Fibroblast of lung (primary cell): ENCODE data around the gene SNX32. TPM values are rescaled to one million over a fixed set of nuclear protein-coding genes. Genes with fewer than 3 reads are reported as not detected.

Experiments
- DNase-seq, 2 donors: peaks; one replicate each; pipeline versions ENCODE4 v3.0.0 to v3.0.0-alpha.2; 2010; ENCODE audit warnings: low read depth in 2 of 2
- H2AFZ ChIP-seq: 2 replicates; pipeline ENCODE4 v1.5.1; 2012; ENCODE audit warnings: low read length, control low read depth, inconsistent platforms
- H3K27ac ChIP-seq: 2 replicates; pipeline ENCODE4 v1.5.1; 2011; ENCODE audit warnings: low read length, control low read depth; ENCODE audit not compliant: insufficient read depth
- H3K27me3 ChIP-seq: 2 replicates; pipeline ENCODE4 v1.5.1; 2011; ENCODE audit warnings: mild to moderate bottlenecking, low read length; ENCODE audit not compliant: control insufficient read depth, insufficient read depth
- H3K36me3 ChIP-seq: 2 replicates; pipeline ENCODE4 v1.5.1; 2011; ENCODE audit warnings: low read length; ENCODE audit not compliant: control insufficient read depth, insufficient read depth
- H3K4me1 ChIP-seq: 2 replicates; pipeline ENCODE4 v1.5.1; 2011; ENCODE audit warnings: low read length; ENCODE audit not compliant: control insufficient read depth, insufficient read depth; ENCODE audit errors: extremely low read depth
- H3K4me2 ChIP-seq: 2 replicates; pipeline ENCODE4 v1.5.1; 2011; ENCODE audit warnings: low read length, control low read depth; ENCODE audit not compliant: insufficient read depth; ENCODE audit errors: extremely low read depth
- H3K4me3 ChIP-seq, 4 experiments: fragments of 200-600 bp in 1 of 4; sonication (generic) in 1 of 4; replicated peaks in 1 of 4; 2 replicates each; pipeline ENCODE4 v1.5.1; 2011 to 2016; ENCODE audit warnings: low read length in 4 of 4, low read depth in 3 of 4, mild to moderate bottlenecking in 3 of 4, control low read depth in 2 of 4, inconsistent platforms in 1 of 4, mixed read lengths in 1 of 4; ENCODE audit not compliant: insufficient read depth in 1 of 4; ENCODE audit errors: control extremely low read depth in 1 of 4
- H3K79me2 ChIP-seq: 2 replicates; pipeline ENCODE4 v1.5.1; 2012; ENCODE audit warnings: mild to moderate bottlenecking, low read length, inconsistent platforms; ENCODE audit not compliant: control insufficient read depth, insufficient read depth
- H3K9ac ChIP-seq: 2 replicates; pipeline ENCODE4 v1.5.1; 2011; ENCODE audit warnings: mild to moderate bottlenecking, low read length, control low read depth; ENCODE audit not compliant: insufficient read depth
- H3K9me3 ChIP-seq: 2 replicates; pipeline ENCODE4 v1.5.1; 2012; ENCODE audit warnings: low read depth, low read length; ENCODE audit not compliant: control insufficient read depth, insufficient read depth
- H4K20me1 ChIP-seq: 2 replicates; pipeline ENCODE4 v1.5.1; 2011; ENCODE audit warnings: low read length; ENCODE audit not compliant: control insufficient read depth, insufficient read depth; ENCODE audit errors: extremely low read depth
- CTCF ChIP-seq, 2 donors: IDR thresholded peaks in 1 of 2; conservative IDR thresholded peaks in 1 of 2; 1 replicate in 1 of 2; 2 replicates in 1 of 2; pipeline ENCODE4 v1.5.1; 2011 to 2012; ENCODE audit warnings: low read length in 2 of 2, control low read depth in 1 of 2, inconsistent platforms in 1 of 2, low read depth in 1 of 2, mild to moderate bottlenecking in 1 of 2
- EZH2 ChIP-seq: IDR thresholded peaks from 2 replicates; pipeline ENCODE4 v1.5.1; 2012; ENCODE audit warnings: low read length, control low read depth, mild to moderate bottlenecking; ENCODE audit errors: missing control alignments
- polyA plus RNA-seq, 2 donors: library from polyadenylated mRNA; depleted of rRNA in 1 of 2; stranded (reverse) in 1 of 2; unstranded in 1 of 2; fragments of >200 nt; gene quantifications; 2 replicates each; pipeline ENCODE4 v1.2.1, GENCODE V29; 2011 to 2012; ENCODE audit warnings: missing spikeins in 1 of 2
- total RNA-seq: library from RNA; depleted of rRNA; stranded (reverse); fragments of >200 nt; gene quantifications from 2 replicates; pipeline ENCODE4 v1.2.1, GENCODE V29; 2014

SNX32 gene
- total and polyA plus RNA-seq, 2 donors (not counting 1 experiment from before 2014, with no cell fraction given), result 0.33 to 3.1 TPM

GRCh38 chr11:65851083-65851579, 17.4 kb downstream of the SNX32 start:
- Histone ChIP-seq H3K4me3 (no peak overlapping the region), H3K27me3 (no peaks in the 10 kb centered on the region), H3K4me2 (no peak overlapping the region), H3K79me2 (peaks cover 31% of the 10 kb centered on the region), H3K4me1 (peaks cover 13% of the 10 kb centered on the region), H4K20me1 (peaks cover 4% of the 10 kb centered on the region), H3K9me3 (no peaks in the 10 kb centered on the region), H3K9ac (no peak overlapping the region), H2AFZ (no peak overlapping the region), H3K36me3 (peaks cover 45% of the 10 kb centered on the region), H3K27ac (no peak overlapping the region)
- TF ChIP-seq EZH2 (no peak), CTCF (conservative IDR thresholded peaks at IDR 0.05 in 1 of 2, IDR thresholded peaks at IDR 0.05 in 1 of 2; ENCODE audit: low read depth in 1 of 2, low read length in 2 of 2) (peak; percentile 26 to 61)
- no peak for DNase-seq

- Histone ChIP-seq H3K36me3 (peaks cover 52% of the 10 kb centered on the region), H3K9ac (no peak overlapping the region), H3K27me3 (no peaks in the 10 kb centered on the region), H3K4me1 (peaks cover 16% of the 10 kb centered on the region), H3K9me3 (no peaks in the 10 kb centered on the region), H3K79me2 (peaks cover 40% of the 10 kb centered on the region), H2AFZ (no peak overlapping the region), H4K20me1 (peaks cover 8% of the 10 kb centered on the region), H3K4me2 (no peak overlapping the region), H3K27ac (no peak overlapping the region), H3K4me3 (no peak overlapping the region)
- no peak for TF ChIP-seq EZH2
- no peak for TF ChIP-seq CTCF (conservative IDR thresholded peaks at IDR 0.05 in 1 of 2, IDR thresholded peaks at IDR 0.05 in 1 of 2; ENCODE audit: low read depth in 1 of 2, low read length in 2 of 2)
- DNase-seq, result no peak
Observed at GRCh38 chr11:65851811-65852507, 18.2 kb downstream of the SNX32 start.

- Histone ChIP-seq H3K27ac (no peak overlapping the region), H4K20me1 (peaks cover 8% of the 10 kb centered on the region), H2AFZ (no peak overlapping the region), H3K9me3 (no peaks in the 10 kb centered on the region), H3K79me2 (peaks cover 47% of the 10 kb centered on the region), H3K4me2 (no peak overlapping the region), H3K4me3 (no peak overlapping the region), H3K36me3 (peaks cover 52% of the 10 kb centered on the region), H3K9ac (no peak overlapping the region), H3K27me3 (no peaks in the 10 kb centered on the region), H3K4me1 (peaks cover 16% of the 10 kb centered on the region)
- no peak for DNase-seq
- no peak for TF ChIP-seq CTCF (conservative IDR thresholded peaks at IDR 0.05 in 1 of 2, IDR thresholded peaks at IDR 0.05 in 1 of 2; ENCODE audit: low read depth in 1 of 2, low read length in 2 of 2)
- no peak for TF ChIP-seq EZH2
Observed at GRCh38 chr11:65852508-65853245, 18.9 kb downstream of the SNX32 start.
